Left cardiac atrium (tissue), 2 donors: Measurements from ENCODE around the gene DSC3. TPM values are rescaled to one million over a fixed set of nuclear protein-coding genes. Genes with fewer than 3 reads are reported as not detected.

Source experiments
- total RNA-seq, 2 donors: library from RNA; stranded (reverse); fragmentation: NEBNext Ultra II Directional; extraction: Animal tissue kit (Norgen Biotek cat#: 25700); gene quantifications; one replicate each; pipeline ENCODE4 v1.2.1, GENCODE V29; 2021
- donor health status: DM: no; HTN: yes; CAD: no; lungs with severe emphysema.
- donor health status: DM: yes; HTN: yes; CAD: no.

The DSC3 gene
- total RNA-seq, 2 donors from 2014 or later: 0.86 to 1.0 TPM

Other genes with a start within 250 kb of the DSC3 start
- gene DSC2, start 59.7 kb upstream of the DSC3 start, total RNA-seq: 10 to 100 TPM; 14.1 to 18.0 TPM
- gene DSC1, start 120.1 kb upstream of the DSC3 start, total RNA-seq: 10 to 100 TPM; 32.9 to 52.4 TPM